Activated CD4-positive, alpha-beta T cell treated with anti-CD3 and anti-CD28 coated beads, Interleukin-10, Interleukin-2, amounts not matched to agents 100 ng/mL and 50 ng/mL, durations not matched to agents 16 hours and 8 hours (primary cell): ENCODE measurements around the gene AACS.
"Not testable (repeated sequence)": the region's sequence is repeated elsewhere in the genome, so short reads cannot be mapped to it uniquely, and the experiment has no call there.

ENCODE experiments used
- DNase-seq: peaks from one replicate; pipeline ENCODE4 v3.0.0-alpha.2; 2020

Gene AACS

DNA sequence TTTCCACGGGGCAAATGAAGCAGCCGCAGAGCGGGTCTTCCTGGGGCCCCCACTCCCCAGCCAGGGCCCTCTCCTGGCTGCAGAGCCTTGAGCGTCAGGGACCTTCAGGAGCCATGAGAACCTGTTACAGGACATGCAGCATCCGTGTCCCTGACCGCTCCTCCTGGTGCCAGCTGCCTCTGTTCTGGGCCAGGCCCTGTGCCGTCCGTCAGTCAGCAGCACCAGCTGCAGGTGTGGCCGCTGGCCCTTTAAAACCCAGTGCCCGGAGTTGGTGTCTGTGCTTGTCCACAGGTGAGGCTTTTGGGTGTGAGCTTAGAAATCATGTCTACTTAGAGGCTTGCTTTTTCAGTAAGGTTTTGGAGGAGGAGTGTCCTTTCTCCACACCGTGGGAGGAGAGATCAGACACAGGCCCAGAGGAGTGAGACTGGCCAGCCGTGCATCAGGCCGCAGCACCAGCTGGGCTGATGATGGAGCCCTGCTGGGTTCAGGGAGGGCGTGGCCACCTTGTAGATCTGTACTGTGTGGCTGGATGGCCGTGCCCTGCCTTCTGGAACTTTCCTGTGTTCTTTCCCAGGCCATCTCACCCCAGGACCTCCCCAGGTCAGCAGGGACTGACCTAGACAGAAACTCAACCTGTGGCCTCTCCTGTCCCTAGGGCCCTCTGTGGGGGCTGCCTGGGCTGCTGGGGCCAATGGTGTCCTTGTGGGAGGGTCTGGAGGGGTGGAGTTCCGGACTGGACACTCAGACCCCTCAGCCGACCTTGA lies 27.1 kb downstream of the AACS start:
- no peak for DNase-seq

DNA sequence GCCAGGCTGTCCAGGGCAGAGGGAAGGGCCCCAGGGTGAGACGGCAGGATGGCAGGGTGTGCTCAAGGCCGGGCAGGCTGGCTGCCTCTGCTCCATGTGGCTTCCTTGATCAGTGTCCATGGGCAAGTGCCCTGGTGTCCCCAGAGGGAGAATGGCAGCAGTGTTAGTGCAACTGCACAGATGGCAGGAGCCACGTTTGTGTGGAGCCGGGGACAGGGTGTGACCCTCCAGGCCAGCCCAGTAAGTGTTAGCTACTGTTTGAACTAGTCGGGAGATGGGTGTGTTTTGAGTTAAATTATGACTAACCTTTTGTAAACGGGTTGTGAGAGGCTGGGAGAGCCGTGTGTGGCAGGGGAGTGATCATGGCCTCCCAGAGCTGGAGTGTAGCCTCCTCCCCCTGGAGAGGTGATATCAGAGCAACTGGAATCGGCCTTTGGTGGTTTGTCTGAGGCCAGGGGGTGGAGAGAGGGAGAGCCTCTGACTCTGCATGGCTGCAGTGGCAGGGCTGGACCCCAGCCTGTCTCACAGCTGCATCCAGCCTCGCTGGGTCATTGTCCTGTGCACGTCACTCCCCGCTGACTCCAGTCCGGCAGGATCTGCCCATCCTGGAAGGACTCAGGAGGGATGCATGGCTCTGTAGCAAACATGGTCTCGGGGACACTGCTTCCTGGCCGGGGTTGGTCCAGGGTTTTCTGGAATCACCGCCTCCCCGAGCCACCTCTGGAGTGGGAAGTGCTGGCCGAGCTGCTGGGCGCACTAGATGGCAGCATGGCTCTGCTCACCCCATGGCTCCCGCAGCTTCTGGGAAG lies 27.8 kb downstream of the AACS start:
- DNase-seq = no peak

DNA sequence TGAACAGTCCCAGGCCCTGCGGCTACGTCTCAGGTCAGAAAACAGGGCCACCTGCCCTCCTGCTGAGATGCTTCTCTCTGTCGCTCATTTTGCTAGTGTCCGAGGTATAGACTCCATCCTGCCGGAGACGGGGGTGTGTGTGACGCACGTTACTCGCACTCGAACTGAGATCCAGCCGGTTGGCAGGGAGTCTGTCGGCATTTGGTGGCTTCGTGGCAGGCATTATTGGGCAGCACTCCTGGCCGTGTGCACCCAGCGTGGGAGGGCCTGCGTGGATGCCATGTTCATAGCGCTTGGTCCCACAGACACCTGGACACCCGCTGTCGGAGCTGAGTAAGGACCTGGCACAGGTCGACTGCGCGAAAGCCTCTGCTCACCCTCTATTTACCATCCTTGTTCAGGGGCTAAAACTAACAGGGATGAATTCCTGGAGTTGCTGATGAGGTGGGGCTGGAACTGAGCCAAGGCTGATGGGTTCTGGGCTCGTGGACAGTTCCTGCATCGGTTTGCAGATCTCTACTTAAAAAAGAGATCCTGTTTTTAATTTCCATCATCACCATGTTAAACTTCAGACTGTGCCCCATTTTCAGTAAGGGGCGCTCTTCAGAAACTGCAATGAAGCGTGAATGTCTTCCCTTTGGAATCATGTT lies 28.6 kb downstream of the AACS start:
- no peak for DNase-seq

DNA sequence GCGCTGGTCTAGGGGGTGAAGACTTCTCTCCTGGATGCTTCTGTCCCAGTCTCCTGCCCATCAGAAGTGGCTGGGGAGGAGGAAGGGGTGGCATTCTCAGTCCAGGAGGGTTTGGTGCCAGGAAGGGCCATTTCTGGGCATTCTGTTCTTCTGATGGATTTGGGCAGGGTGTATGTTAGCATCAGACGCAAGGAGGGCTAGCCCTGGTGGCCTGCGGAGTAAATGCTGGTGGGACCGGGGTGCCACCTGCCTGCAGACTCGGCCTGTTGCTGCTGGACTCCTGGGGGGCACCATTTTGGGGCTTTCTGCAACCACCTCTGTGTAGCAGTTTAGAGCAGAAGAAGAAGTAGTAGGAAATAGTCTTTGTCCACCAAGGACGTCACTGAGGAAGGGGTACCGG lies 31.7 kb downstream of the AACS start:
- DNase-seq = no peak

DNA sequence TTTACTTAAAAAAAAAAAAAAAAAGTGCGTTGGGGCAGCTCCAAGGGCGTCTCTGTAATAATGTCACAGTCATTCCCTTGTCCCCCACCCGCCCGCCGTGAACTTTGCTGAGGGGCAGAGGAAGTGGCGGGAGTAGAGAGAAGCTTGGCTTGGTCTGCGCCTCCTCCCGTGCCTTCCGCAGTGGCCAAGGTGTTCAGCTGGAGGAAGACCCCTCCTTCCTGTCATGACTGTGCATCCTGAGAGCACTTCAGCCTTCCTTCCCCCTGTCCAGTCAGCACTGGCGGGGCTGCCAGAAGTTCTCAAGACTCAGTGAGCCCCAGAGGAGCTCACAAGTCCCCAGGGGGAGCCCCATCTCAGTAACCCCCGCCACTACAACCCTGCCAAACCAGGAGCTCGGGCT lies 32.2 kb downstream of the AACS start:
- DNase-seq = no peak

- no peak for DNase-seq
These were observed 33.6 kb downstream of the AACS start for GRCh38 chr12:125098676-125099408.

GRCh38 chr12:125099409-125099782 lies 34.2 kb downstream of the AACS start:
- DNase-seq = no peak

GRCh38 chr12:125100551-125101434 lies 35.6 kb downstream of the AACS start:
- no peak for DNase-seq

- DNase-seq = no peak
These were observed 39.7 kb downstream of the AACS start for GRCh38 chr12:125104982-125105381.

GRCh38 chr12:125105600-125105999 lies 40.4 kb downstream of the AACS start:
- no peak for DNase-seq

DNA sequence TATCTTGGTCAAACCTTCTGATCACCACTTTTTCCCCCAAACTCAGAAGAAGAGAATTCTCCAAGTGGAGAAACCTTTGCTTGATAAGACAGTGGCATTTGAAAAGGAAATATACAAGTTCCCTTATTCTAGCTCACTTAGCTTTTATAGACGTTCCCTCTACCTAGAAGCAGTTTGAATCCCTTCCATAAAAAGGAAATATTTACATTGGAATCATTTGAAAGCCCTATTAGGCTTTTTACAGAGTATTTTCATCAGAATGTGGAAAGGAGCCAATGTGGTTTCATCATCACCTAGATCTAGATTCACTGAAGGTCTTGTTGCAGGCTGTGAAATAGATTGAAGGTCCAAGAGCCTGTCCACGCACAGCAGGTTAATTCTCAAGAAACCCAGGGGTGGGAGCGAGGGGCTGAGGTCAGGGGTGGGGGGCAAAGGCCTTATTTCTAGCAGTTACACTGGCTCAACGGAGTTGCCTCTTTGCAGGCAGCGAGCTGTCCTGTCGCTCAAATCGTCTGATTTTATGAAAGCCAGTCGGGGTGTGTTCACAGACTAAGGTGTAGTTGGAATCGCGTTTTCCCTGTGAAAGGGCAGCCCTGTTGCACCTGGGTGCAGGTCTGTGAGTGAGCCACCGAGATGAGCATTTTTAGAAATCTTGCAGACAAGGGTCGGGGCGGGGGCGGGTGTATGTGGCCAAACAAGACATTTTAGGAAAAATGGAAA lies 45.6 kb downstream of the AACS start:
- no peak for DNase-seq

DNA sequence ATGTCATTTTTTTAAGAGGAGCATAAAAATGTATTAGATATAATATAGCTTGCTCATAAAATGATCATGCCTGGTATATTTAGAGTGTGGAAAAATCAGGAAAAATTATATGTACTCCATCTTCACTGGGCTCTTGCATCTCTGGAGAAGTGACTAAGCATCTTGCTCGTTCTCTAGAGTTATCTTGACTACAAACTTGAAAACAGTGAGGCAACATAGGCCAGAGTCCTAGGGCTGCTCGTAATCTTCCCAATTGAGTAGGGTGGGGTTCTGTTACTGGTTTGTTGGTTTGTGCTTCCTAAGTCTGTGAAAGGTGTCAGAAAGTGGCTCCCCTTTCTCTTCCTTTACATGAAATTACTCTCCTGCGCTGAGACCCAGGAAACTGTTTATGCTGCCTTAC lies 46.2 kb downstream of the AACS start:
- no peak for DNase-seq

GRCh38 chr12:125112614-125113013 lies 47.4 kb downstream of the AACS start:
- not testable (repeated sequence) for DNase-seq

GRCh38 chr12:125113263-125113662 lies 48.0 kb downstream of the AACS start:
- DNase-seq = no peak

DNA sequence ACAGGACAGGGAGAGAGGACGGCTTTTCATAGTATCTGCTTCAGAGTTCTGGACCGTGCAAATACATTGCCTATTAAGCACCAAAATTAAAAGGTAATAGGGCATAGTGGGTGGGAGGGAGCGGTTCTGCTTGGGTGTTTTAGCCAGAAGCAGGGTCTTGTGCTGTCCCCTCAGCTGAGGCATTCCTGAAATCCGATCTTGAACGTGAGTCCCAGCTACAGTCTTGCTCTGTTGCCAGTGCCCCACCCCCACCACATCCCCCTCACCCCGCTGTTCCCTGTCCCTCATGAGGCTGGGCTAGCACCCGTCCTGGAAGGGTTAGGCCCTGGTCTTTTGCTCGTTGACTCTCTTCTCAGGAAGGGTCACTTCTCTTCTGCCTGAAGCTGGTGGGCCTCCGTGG lies 48.6 kb downstream of the AACS start:
- no peak for DNase-seq

DNA sequence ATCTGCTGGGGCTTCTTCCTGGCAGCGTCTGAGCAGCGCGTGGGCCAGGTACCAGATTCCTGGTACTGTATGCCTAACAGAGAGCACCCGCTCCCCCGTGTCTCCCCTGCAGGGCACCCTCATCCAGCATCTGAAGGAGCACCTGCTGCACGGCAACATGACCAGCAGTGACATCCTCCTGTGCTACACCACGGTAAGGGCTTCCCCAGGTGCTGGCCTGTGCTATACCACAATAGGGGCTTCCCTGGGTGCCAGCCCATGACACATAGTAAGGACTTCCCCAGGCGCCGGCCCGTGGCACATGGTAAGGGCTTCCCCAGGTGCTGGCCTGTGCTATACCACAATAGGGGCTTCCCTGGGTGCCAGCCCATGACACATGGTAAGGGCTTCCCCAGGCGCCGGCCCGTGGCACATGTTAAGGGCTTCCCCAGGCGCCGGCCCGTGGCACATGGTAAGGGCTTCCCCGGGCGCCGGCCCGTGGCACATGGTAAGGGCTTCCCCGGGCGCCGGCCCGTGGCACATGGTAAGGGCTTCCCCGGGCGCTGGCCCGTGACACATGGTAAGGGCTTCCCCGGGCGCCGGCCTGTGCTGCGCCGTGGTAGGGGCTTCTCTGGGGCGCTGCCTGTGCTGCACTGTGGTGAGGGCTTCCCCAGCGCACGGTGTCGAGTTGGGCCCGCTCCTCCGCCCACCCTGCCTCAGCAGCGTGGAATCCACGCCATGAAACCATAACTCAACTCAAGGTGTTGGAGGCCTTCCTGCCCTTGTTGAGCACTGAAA lies 49.3 kb downstream of the AACS start:
- DNase-seq = peak; percentile 4

DNA sequence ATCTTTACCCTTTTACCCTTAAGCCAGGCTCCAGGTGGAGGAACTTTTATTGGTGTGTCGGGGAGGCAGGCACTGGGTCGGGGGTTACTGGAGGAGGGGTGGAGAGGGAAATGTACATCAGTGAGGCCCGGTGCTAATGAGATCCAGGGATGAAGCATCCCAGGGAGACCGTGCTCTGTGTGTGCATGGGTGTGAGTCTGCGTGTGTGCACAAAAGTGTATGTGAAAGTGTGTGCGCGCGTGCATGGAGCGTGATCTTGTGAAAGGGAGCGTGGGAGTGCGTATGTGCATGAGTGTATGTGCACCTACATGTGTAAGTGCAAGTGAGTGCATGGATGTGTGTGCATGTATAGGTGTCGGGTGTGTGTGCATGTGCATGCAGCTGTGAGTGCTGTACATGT lies 55.3 kb downstream of the AACS start:
- no peak for DNase-seq

DNA sequence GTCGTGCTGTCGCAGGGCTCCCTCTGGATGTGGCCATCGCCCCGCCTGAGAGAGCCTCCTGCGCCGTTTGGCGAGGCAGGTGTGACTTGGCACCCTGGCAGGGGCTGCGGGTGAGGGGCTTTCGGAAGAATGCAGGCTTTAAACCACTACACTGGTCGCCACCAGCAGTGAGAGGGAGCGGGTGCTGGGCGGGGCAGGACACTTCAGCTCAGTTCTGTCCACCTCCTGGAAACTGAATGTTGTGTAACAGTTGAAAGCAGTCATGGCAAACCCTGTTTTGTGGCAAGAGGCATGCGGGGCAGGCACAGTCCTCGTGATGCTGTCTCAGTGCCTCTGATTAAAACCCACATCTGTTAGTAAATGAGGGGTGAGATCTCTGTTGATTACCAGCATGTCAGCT lies 55.9 kb downstream of the AACS start:
- no peak for DNase-seq

GRCh38 chr12:125122668-125123067 lies 57.4 kb downstream of the AACS start:
- DNase-seq = no peak

DNA sequence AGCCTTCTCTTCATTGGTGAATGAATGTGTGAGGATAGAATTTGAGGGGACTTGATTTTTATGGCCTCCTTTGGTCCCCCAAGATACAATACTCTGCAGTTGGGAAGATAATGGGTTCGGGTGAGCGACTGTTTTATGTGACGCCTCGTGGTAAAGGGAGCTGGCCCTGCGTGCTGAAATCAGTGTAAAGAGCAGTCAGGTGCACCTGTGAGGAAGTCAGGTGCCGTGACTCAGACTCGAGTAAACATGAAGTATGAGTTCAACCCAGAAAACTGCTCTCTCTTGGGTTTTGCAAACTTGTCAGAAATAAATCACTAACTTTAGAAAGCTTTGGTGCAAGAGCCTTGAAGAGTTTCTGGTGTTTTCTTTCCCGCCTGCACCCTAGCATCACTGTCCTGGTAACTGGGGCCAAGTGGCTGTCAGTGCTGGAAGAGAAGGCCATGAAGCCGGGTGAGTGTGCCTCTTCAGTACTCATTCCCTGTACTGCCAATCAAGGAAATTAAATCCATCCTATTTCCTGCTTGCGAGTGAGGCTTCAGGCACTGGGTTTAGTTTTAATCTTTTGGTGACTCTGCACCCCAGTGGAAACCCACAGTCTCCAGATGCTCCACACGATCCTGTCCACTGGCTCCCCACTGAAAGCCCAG lies 59.2 kb downstream of the AACS start:
- DNase-seq = no peak
